Suprapubic skin (tissue), 3 donors: ENCODE data around the gene GRIK4.

Experiments used
- CTCF ChIP-seq, 2 donors: fragments of 200-600 bp in 1 of 2; fragments of 450-650 bp in 1 of 2; sonication (generic) in 1 of 2; IDR thresholded peaks; one replicate each; pipeline ENCODE4 v1.5.1; 2016 to 2019; ENCODE audit warnings: antibody characterized with exemption in 2 of 2, mild to moderate bottlenecking in 1 of 2, moderate library complexity in 1 of 2
- POLR2A ChIP-seq, 2 donors: fragments of 450-650 bp; IDR thresholded peaks; one replicate each; pipeline ENCODE4 v1.6.1; 2017; ENCODE audit warnings: antibody characterized with exemption in 2 of 2, mild to moderate bottlenecking in 2 of 2, moderate library complexity in 2 of 2

- no peak for TF ChIP-seq CTCF (IDR thresholded peaks at IDR 0.05)
- no peak for TF ChIP-seq POLR2A (IDR thresholded peaks at IDR 0.05)
Observed at GRCh38 chr11:120909676-120910416, 398.3 kb downstream of the GRIK4 start.
